T-helper 1 cell treated with Interleukin-12 subunit alpha and Interleukin-12 subunit beta and Interleukin-4 antibody, amounts not matched to agents 30 μg/mL and 1 μg/mL, for 36 hours (primary cell): Measurements from ENCODE around the gene PDE10A.

Experiments used
- H3K27ac Mint-ChIP-seq: one replicate; pipeline ENCODE4 v1.8.0; 2021; ENCODE audit warnings: mild to moderate bottlenecking, mixed read lengths
- H3K27me3 Mint-ChIP-seq: one replicate; pipeline ENCODE4 v1.8.0; 2021; ENCODE audit warnings: low read depth, mixed read lengths
- H3K36me3 Mint-ChIP-seq: one replicate; pipeline ENCODE4 v1.8.0; 2021; ENCODE audit warnings: low read depth, mixed read lengths
- H3K4me1 Mint-ChIP-seq: one replicate; pipeline ENCODE4 v1.8.0; 2021; ENCODE audit warnings: low read depth, mixed read lengths
- H3K4me3 Mint-ChIP-seq: one replicate; pipeline ENCODE4 v1.8.0; 2021; ENCODE audit warnings: mild to moderate bottlenecking, moderate library complexity, mixed read lengths
- H3K9me3 Mint-ChIP-seq: one replicate; pipeline ENCODE4 v1.8.0; 2021; ENCODE audit warnings: mixed read lengths

PDE10A gene

GRCh38 chr6:165653607-165654006, 9.4 kb downstream of the PDE10A start:
- H3K9me3 Mint-ChIP-seq = no peaks in the 10 kb centered on the region
- H3K27ac Mint-ChIP-seq = no peak overlapping the region
- no peaks in the 10 kb centered on the region for H3K4me1 Mint-ChIP-seq
- H3K4me3 Mint-ChIP-seq = no peak overlapping the region
- no peaks in the 10 kb centered on the region for H3K36me3 Mint-ChIP-seq
- peaks cover 10% of the 10 kb centered on the region for H3K27me3 Mint-ChIP-seq

GRCh38 chr6:165653196-165653595, 9.8 kb downstream of the PDE10A start:
- H3K27ac Mint-ChIP-seq = no peak overlapping the region
- no peaks in the 10 kb centered on the region for H3K36me3 Mint-ChIP-seq
- H3K27me3 Mint-ChIP-seq = peaks cover 6% of the 10 kb centered on the region
- H3K4me1 Mint-ChIP-seq = no peaks in the 10 kb centered on the region
- no peaks in the 10 kb centered on the region for H3K9me3 Mint-ChIP-seq
- no peak overlapping the region for H3K4me3 Mint-ChIP-seq

- Mint-ChIP-seq H3K4me3 (no peak overlapping the region), H3K9me3 (no peaks in the 10 kb centered on the region), H3K4me1 (no peaks in the 10 kb centered on the region), H3K27ac (no peak overlapping the region), H3K36me3 (no peaks in the 10 kb centered on the region), H3K27me3 (peaks cover 2% of the 10 kb centered on the region)
Observed at GRCh38 chr6:165652766-165653165, 10.3 kb downstream of the PDE10A start.

- no peaks in the 10 kb centered on the region for H3K4me1 Mint-ChIP-seq
- no peaks in the 10 kb centered on the region for H3K27me3 Mint-ChIP-seq
- no peak overlapping the region for H3K4me3 Mint-ChIP-seq
- H3K27ac Mint-ChIP-seq = no peak overlapping the region
- H3K9me3 Mint-ChIP-seq = no peaks in the 10 kb centered on the region
- H3K36me3 Mint-ChIP-seq = no peaks in the 10 kb centered on the region
Observed at GRCh38 chr6:165649166-165650137, 13.6 kb downstream of the PDE10A start.

GRCh38 chr6:165647041-165647440, 16.0 kb downstream of the PDE10A start:
- Mint-ChIP-seq H3K4me3 (no peak overlapping the region), H3K9me3 (no peaks in the 10 kb centered on the region), H3K4me1 (no peaks in the 10 kb centered on the region), H3K27me3 (no peaks in the 10 kb centered on the region), H3K36me3 (no peaks in the 10 kb centered on the region), H3K27ac (no peak overlapping the region)

GRCh38 chr6:165645919-165646318, 17.1 kb downstream of the PDE10A start:
- no peaks in the 10 kb centered on the region for H3K27me3 Mint-ChIP-seq
- H3K9me3 Mint-ChIP-seq = no peaks in the 10 kb centered on the region
- no peak overlapping the region for H3K27ac Mint-ChIP-seq
- H3K4me1 Mint-ChIP-seq = no peaks in the 10 kb centered on the region
- H3K36me3 Mint-ChIP-seq = no peaks in the 10 kb centered on the region
- H3K4me3 Mint-ChIP-seq = no peak overlapping the region

- Mint-ChIP-seq H3K4me1 (no peaks in the 10 kb centered on the region), H3K27me3 (no peaks in the 10 kb centered on the region), H3K27ac (no peak overlapping the region), H3K9me3 (no peaks in the 10 kb centered on the region), H3K4me3 (no peak overlapping the region), H3K36me3 (no peaks in the 10 kb centered on the region)
Observed at GRCh38 chr6:165644586-165645266, 18.3 kb downstream of the PDE10A start.

- no peaks in the 10 kb centered on the region for H3K4me1 Mint-ChIP-seq
- no peak overlapping the region for H3K27ac Mint-ChIP-seq
- H3K36me3 Mint-ChIP-seq = no peaks in the 10 kb centered on the region
- no peaks in the 10 kb centered on the region for H3K9me3 Mint-ChIP-seq
- no peaks in the 10 kb centered on the region for H3K27me3 Mint-ChIP-seq
- H3K4me3 Mint-ChIP-seq = no peak overlapping the region
Observed at GRCh38 chr6:165643015-165643414, 20.0 kb downstream of the PDE10A start.

- no peaks in the 10 kb centered on the region for H3K36me3 Mint-ChIP-seq
- H3K27me3 Mint-ChIP-seq = no peaks in the 10 kb centered on the region
- no peaks in the 10 kb centered on the region for H3K4me1 Mint-ChIP-seq
- H3K4me3 Mint-ChIP-seq = no peak overlapping the region
- no peaks in the 10 kb centered on the region for H3K9me3 Mint-ChIP-seq
- H3K27ac Mint-ChIP-seq = no peak overlapping the region
Observed at GRCh38 chr6:165641672-165642156, 21.3 kb downstream of the PDE10A start.

GRCh38 chr6:165640806-165641205, 22.2 kb downstream of the PDE10A start:
- Mint-ChIP-seq H3K27me3 (no peaks in the 10 kb centered on the region), H3K9me3 (no peaks in the 10 kb centered on the region), H3K27ac (no peak overlapping the region), H3K36me3 (no peaks in the 10 kb centered on the region), H3K4me1 (no peaks in the 10 kb centered on the region), H3K4me3 (no peak overlapping the region)

GRCh38 chr6:165638530-165638929, 24.5 kb downstream of the PDE10A start:
- Mint-ChIP-seq H3K4me3 (no peak overlapping the region), H3K36me3 (no peaks in the 10 kb centered on the region), H3K4me1 (peaks cover 2% of the 10 kb centered on the region)

GRCh38 chr6:165637586-165637985, 25.5 kb downstream of the PDE10A start:
- Mint-ChIP-seq H3K27me3 (peaks cover 5% of the 10 kb centered on the region), H3K4me1 (peaks cover 2% of the 10 kb centered on the region), H3K27ac (no peak overlapping the region), H3K4me3 (no peak overlapping the region), H3K36me3 (no peaks in the 10 kb centered on the region), H3K9me3 (no peaks in the 10 kb centered on the region)

More at GRCh38 chr6:165638530-165638929, 24.5 kb downstream of the PDE10A start:
- Mint-ChIP-seq H3K27ac (no peak overlapping the region), H3K9me3 (no peaks in the 10 kb centered on the region), H3K27me3 (no peaks in the 10 kb centered on the region)

GRCh38 chr6:165636402-165637048, 26.5 kb downstream of the PDE10A start:
- H3K36me3 Mint-ChIP-seq = no peaks in the 10 kb centered on the region
- peaks cover 5% of the 10 kb centered on the region for H3K27me3 Mint-ChIP-seq
- no peaks in the 10 kb centered on the region for H3K9me3 Mint-ChIP-seq
- no peak overlapping the region for H3K27ac Mint-ChIP-seq
- H3K4me1 Mint-ChIP-seq = peaks cover 2% of the 10 kb centered on the region
- no peak overlapping the region for H3K4me3 Mint-ChIP-seq

- Mint-ChIP-seq H3K9me3 (no peaks in the 10 kb centered on the region), H3K27ac (no peak overlapping the region), H3K36me3 (no peaks in the 10 kb centered on the region), H3K4me3 (no peak overlapping the region), H3K4me1 (peaks cover 2% of the 10 kb centered on the region), H3K27me3 (peaks cover 5% of the 10 kb centered on the region)
Observed at GRCh38 chr6:165635965-165636364, 27.1 kb downstream of the PDE10A start.
